ENCODE data around the gene CTTNBP2NL.
"Not testable (repeated sequence)": the region's sequence is repeated elsewhere in the genome, so short reads cannot be mapped to it uniquely, and the experiment has no call there.

DNA sequence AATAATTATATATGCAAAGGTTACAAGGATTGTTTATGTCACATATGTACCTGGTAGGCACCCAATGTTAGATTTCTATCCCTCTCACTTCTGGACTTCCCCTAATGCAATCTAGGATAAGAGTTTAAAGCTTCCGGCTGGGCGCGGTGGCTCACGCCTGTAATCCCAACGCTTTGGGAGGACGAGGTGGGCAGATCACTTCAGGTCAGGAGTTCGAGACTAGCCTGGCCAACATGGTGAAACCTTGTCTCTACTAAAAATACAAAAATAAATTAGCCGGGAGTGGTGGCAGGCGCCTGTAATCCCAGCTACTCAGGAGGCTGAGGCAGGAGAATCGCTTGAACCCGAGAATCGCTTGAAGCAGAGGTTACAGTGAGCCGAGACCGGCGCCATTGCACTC lies 5.7 kb upstream of the CTTNBP2NL start:
- TF ChIP-seq POLR2A (IDR thresholded peaks at IDR 0.05; ENCODE audit: low read depth, low read length); TAF1 (IDR thresholded peaks at IDR 0.05; ENCODE audit: borderline replicate concordance, low read depth, low read length); POLR2AphosphoS5 (IDR thresholded peaks at IDR 0.05; ENCODE audit: low read depth, low read length): not testable (repeated sequence)

Measured in GM12892 (cell line).